ENCODE results near the gene USP3. TPM values are rescaled to one million over a fixed set of nuclear protein-coding genes. Genes with fewer than 3 reads are reported as not detected.

Gene USP3
- polyA plus RNA-seq, 1 donor (not counting 4 experiments of a cell fraction or from before 2014, with no cell fraction given), result 16.2 TPM

DNA sequence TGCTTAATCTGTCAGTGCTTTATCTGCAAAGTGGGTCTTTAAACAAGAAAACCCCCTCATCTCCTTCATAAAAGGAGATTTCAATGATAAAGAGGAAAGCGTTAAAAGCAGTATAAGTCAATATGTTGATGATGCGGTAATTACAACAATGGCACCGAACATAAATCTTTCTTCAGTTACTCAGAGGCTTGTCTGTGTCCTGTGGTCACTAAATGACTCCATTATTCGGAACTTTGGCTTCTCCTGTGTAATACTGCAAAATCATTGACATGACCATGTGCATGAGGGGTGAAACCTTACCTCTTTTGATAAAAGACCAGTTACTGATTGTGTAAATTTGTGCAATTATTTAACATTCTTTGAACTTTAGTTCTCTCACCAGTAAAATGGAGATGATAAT, 4.8 kb upstream of the USP3 start:
- no peak overlapping the region for H3K9ac ChIP-seq (ENCODE audit: control insufficient read depth, extremely low read depth, insufficient read depth, low read length)
- no peak overlapping the region for H2AFZ ChIP-seq (ENCODE audit: control insufficient read depth, low read length)
- H3K9me3 ChIP-seq (ENCODE audit: control insufficient read depth, low read depth, low read length), result no peaks in the 10 kb centered on the region
- no peaks in the 10 kb centered on the region for H3K27me3 ChIP-seq (ENCODE audit: control insufficient read depth, extremely low read depth, insufficient read depth, low read length)
- dilution Hi-C loops (cut with MboI; ENCODE audit: extremely low pct_ligation_motif_present, low sequenced_read_pairs), result no loop called here
- H4K20me1 ChIP-seq (ENCODE audit: control insufficient read depth, extremely low read depth, insufficient read depth, low read length), result no peaks in the 10 kb centered on the region
- H3K36me3 ChIP-seq (ENCODE audit: control insufficient read depth in 2 of 2, extremely low read depth in 1 of 2, insufficient read depth in 2 of 2, low read length in 2 of 2), result no peaks in the 10 kb centered on the region
- H3K4me1 ChIP-seq (ENCODE audit: control insufficient read depth, extremely low read depth, insufficient read depth, low read length), result peaks cover 36% of the 10 kb centered on the region
- no peak overlapping the region for H3K4me3 ChIP-seq (ENCODE audit: control insufficient read depth in 2 of 3, extremely low read depth in 1 of 3, insufficient read depth in 2 of 3, low read depth in 1 of 3, low read length in 3 of 3)
- FAIRE-seq, result no peak
- TF ChIP-seq EZH2 (IDR thresholded peaks at IDR 0.05; ENCODE audit: low read length), result no peak
- TF ChIP-seq, protein P1, sequence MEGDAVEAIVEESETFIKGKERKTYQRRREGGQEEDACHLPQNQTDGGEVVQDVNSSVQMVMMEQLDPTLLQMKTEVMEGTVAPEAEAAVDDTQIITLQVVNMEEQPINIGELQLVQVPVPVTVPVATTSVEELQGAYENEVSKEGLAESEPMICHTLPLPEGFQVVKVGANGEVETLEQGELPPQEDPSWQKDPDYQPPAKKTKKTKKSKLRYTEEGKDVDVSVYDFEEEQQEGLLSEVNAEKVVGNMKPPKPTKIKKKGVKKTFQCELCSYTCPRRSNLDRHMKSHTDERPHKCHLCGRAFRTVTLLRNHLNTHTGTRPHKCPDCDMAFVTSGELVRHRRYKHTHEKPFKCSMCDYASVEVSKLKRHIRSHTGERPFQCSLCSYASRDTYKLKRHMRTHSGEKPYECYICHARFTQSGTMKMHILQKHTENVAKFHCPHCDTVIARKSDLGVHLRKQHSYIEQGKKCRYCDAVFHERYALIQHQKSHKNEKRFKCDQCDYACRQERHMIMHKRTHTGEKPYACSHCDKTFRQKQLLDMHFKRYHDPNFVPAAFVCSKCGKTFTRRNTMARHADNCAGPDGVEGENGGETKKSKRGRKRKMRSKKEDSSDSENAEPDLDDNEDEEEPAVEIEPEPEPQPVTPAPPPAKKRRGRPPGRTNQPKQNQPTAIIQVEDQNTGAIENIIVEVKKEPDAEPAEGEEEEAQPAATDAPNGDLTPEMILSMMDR (optimal IDR thresholded peaks at IDR 0.05 in 1 of 3, IDR thresholded peaks at IDR 0.05 in 1 of 3, conservative IDR thresholded peaks at IDR 0.05 in 1 of 3; ENCODE audit: extremely low read depth in 1 of 3, insufficient read depth in 2 of 3, low read length in 3 of 3), result no peak
- no peak overlapping the region for H3K4me2 ChIP-seq (ENCODE audit: control insufficient read depth, extremely low read depth, insufficient read depth, low read depth, low read length)
- DNase-seq (ENCODE audit: low read depth, low spot score), result no peak
- peaks cover 1% of the 10 kb centered on the region for H3K79me2 ChIP-seq (ENCODE audit: control insufficient read depth, insufficient read depth, low read length)
- no peaks in the 10 kb centered on the region for H3K9me1 ChIP-seq (ENCODE audit: control insufficient read depth, extremely low read depth, insufficient read depth, low read length)
- H3K27ac ChIP-seq (ENCODE audit: control insufficient read depth, insufficient read depth, low read length), result no peak overlapping the region

DNA sequence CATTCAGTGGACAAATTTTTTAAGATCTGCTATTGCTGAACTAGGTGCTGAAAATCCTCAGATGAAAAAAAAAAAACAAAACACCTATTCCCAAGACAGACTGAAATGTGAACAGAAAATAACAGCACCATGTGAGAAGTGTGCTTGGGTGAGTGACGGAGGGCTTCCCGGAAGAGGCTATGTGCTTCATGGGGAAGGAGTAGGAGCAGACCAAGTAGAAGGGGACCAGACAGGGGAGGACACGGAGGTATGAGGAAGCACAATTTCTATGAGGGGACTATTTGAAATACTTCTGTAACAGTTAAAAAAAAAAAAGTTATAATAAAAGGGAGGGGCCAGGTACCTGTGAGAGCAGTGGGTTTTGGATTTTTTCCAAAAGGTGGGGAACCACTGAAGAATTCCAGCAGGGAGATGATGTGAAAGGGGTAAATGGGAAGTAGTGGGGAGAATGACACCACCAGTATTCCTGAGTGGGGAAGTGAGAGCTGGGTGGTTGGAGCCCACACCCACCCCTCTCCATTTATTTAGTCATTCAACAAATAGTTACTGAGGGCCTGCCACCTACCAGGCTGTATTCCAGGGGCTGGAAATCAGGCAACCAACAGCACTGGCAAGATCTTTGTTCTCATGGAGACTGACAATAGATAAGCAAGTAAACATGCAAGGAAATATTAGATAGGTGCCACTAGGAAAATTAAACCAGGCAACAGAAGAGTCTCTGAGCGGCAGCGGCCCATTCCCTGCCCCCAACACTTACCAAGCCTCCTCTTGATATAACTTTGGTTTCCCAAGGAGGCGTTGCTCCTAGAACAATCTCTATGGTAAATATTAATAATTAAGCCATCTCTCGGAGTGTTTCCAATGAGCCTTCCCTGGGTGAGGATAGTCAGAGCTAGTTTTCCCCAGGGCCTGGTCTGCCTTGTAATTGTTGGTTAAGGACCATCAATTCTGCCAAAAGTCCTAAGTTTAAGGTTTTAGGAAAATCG, 3.8 kb upstream of the USP3 start:
- peak overlapping the region in 2 of 3 experiments; percentile 4 to 11 for H3K4me3 ChIP-seq (ENCODE audit: control insufficient read depth in 2 of 3, extremely low read depth in 1 of 3, insufficient read depth in 2 of 3, low read depth in 1 of 3, low read length in 3 of 3)
- H3K9ac ChIP-seq (ENCODE audit: control insufficient read depth, extremely low read depth, insufficient read depth, low read length), result peak overlapping the region; percentile 68
- TF ChIP-seq, protein P1 (optimal IDR thresholded peaks at IDR 0.05 in 1 of 3, IDR thresholded peaks at IDR 0.05 in 1 of 3, conservative IDR thresholded peaks at IDR 0.05 in 1 of 3; ENCODE audit: extremely low read depth in 1 of 3, insufficient read depth in 2 of 3, low read length in 3 of 3), result no peak
- TF ChIP-seq EZH2 (IDR thresholded peaks at IDR 0.05; ENCODE audit: low read length), result no peak
- H4K20me1 ChIP-seq (ENCODE audit: control insufficient read depth, extremely low read depth, insufficient read depth, low read length), result no peaks in the 10 kb centered on the region
- no peaks in the 10 kb centered on the region for H3K27me3 ChIP-seq (ENCODE audit: control insufficient read depth, extremely low read depth, insufficient read depth, low read length)
- H3K9me3 ChIP-seq (ENCODE audit: control insufficient read depth, low read depth, low read length), result no peaks in the 10 kb centered on the region
- no peaks in the 10 kb centered on the region for H3K36me3 ChIP-seq (ENCODE audit: control insufficient read depth in 2 of 2, extremely low read depth in 1 of 2, insufficient read depth in 2 of 2, low read length in 2 of 2)
- H2AFZ ChIP-seq (ENCODE audit: control insufficient read depth, low read length), result peak overlapping the region; percentile 85
- H3K4me1 ChIP-seq (ENCODE audit: control insufficient read depth, extremely low read depth, insufficient read depth, low read length), result peaks cover 36% of the 10 kb centered on the region
- peak overlapping the region; percentile 68 for H3K4me2 ChIP-seq (ENCODE audit: control insufficient read depth, extremely low read depth, insufficient read depth, low read depth, low read length)
- FAIRE-seq (no peak), DNase-seq (ENCODE audit: low read depth, low spot score) (no peak)
- H3K9me1 ChIP-seq (ENCODE audit: control insufficient read depth, extremely low read depth, insufficient read depth, low read length), result no peaks in the 10 kb centered on the region
- peak overlapping the region; percentile 74 for H3K27ac ChIP-seq (ENCODE audit: control insufficient read depth, insufficient read depth, low read length)
- H3K79me2 ChIP-seq (ENCODE audit: control insufficient read depth, insufficient read depth, low read length), result peaks cover 9% of the 10 kb centered on the region
- dilution Hi-C loops (cut with MboI; ENCODE audit: extremely low pct_ligation_motif_present, low sequenced_read_pairs), result no loop called here

Measured in keratinocyte (primary cell).